Measurements from ENCODE around the gene MYD88. TPM values are rescaled to one million over a fixed set of nuclear protein-coding genes. Genes with fewer than 3 reads are reported as not detected.
A peak's percentile ranks its signal among the peaks of the same experiment; 100 is the strongest.

MYD88 gene
- total and polyA plus RNA-seq, 5 donors = 8.4 to 19.8 (median 12.7) TPM

GRCh38 chr3:38119821-38120692 is 18.4 kb upstream of the MYD88 start:
- WGBS = 91% methylated on average over 7 of the region's 7 CpGs
- ATAC-seq (no peak), DNase-seq (no peak)
- intact Hi-C loops (cut with DNase I) = loop anchor here in 3 of 4 donors (5.0 to 10.0 kb wide), 3 partner anchors 355 to 365 kb away; no protein-coding TSS in a partner anchor
- H3K27me3 ChIP-seq (ENCODE audit: control insufficient read depth, insufficient read depth) = no peaks in the 10 kb centered on the region
- no peaks in the 10 kb centered on the region for H3K9me3 ChIP-seq (ENCODE audit: control insufficient read depth, low read length)
- no peaks in the 10 kb centered on the region for H3K4me1 ChIP-seq (ENCODE audit: control insufficient read depth, insufficient read depth, low read length)
- H3K4me3 ChIP-seq (ENCODE audit: low read length) = no peak overlapping the region
- H3K27ac ChIP-seq (ENCODE audit: low read length) = no peak overlapping the region

DNA sequence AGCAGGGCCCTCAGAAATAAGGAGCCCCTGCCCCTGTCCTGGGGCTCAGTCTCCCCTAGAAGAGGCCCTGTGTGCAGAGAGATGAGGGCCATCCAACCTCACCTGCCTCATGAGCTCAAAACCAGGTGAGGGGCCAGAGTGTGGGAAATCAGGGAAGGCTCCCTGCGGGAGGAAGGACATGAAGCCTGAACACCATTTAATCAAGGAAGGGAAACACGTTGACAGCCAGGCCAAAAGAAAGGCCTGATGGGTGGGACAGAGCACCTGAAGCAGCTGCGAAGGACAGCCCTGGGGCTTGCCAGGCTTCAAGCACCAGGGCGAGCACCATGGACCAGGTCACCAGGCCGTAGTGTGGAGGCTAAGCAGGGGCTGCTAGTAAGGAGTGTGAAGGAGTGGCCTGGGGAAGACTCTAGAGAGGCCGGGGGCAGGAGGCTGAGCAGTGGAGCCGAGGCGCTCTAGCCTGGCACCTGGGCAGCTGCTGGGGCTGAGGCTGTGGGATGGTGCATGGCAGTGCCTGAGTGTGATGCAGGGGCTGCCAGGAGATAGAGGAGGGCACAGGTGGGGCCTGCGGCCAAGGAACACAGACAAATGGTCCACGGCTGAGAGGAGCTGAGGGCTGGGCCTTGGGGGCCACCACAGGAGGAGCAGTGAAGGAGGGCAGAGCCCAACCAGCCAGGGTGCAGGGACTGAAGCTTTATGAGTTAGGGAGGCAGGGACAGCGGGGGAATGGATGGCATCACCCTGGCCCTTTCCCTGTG is 17.6 kb upstream of the MYD88 start:
- no peaks in the 10 kb centered on the region for H3K4me1 ChIP-seq (ENCODE audit: control insufficient read depth, insufficient read depth, low read length)
- no peaks in the 10 kb centered on the region for H3K9me3 ChIP-seq (ENCODE audit: control insufficient read depth, low read length)
- no peaks in the 10 kb centered on the region for H3K27me3 ChIP-seq (ENCODE audit: control insufficient read depth, insufficient read depth)
- intact Hi-C loops (cut with DNase I) = no loop called here
- ATAC-seq = no peak
- 86% methylated on average over 11 of the region's 11 CpGs for WGBS
- no peak overlapping the region for H3K4me3 ChIP-seq (ENCODE audit: low read length)
- no peak overlapping the region for H3K27ac ChIP-seq (ENCODE audit: low read length)
- no peak for DNase-seq

DNA sequence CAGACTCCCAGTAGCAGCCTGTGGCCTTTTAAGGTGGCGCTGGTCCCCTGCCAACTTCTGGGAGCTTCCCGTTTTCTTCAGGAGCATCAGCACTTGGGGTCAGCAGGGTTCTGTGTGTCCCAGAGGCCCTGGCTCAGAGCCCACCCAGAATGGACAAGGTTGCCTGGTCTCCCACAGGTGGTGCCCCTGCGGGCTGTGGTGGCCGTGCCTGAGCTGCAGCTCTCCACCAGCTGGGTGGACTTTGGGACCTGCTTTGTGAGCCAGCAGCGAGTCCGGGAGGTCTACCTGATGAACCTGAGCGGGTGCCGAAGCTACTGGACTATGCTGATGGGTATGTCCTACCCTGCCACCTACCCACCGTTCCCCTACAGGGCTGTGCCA is 17.0 kb upstream of the MYD88 start:
- intact Hi-C loops (cut with DNase I) = no loop called here
- Histone ChIP-seq H3K9me3 (ENCODE audit: control insufficient read depth, low read length) (no peaks in the 10 kb centered on the region), H3K27ac (ENCODE audit: low read length) (no peak overlapping the region), H3K4me3 (ENCODE audit: low read length) (no peak overlapping the region), H3K4me1 (ENCODE audit: control insufficient read depth, insufficient read depth, low read length) (no peaks in the 10 kb centered on the region), H3K27me3 (ENCODE audit: control insufficient read depth, insufficient read depth) (no peaks in the 10 kb centered on the region)
- WGBS = 83% methylated on average over 9 of the region's 9 CpGs
- no peak for ATAC-seq
- DNase-seq = peak in 1 of 3 donors; percentile 45

- intact Hi-C loops (cut with DNase I) = no loop called here
- ATAC-seq = no peak
- Histone ChIP-seq H3K27ac (ENCODE audit: low read length) (no peak overlapping the region), H3K4me3 (ENCODE audit: low read length) (no peak overlapping the region), H3K27me3 (ENCODE audit: control insufficient read depth, insufficient read depth) (no peaks in the 10 kb centered on the region), H3K4me1 (ENCODE audit: control insufficient read depth, insufficient read depth, low read length) (no peaks in the 10 kb centered on the region), H3K9me3 (ENCODE audit: control insufficient read depth, low read length) (no peaks in the 10 kb centered on the region)
- 92% methylated on average over 13 of the region's 13 CpGs for WGBS
- DNase-seq = no peak
Measured at GRCh38 chr3:38121832-38122461, 16.5 kb upstream of the MYD88 start.

GRCh38 chr3:38122712-38123290 is 15.7 kb upstream of the MYD88 start:
- WGBS = 93% methylated on average over 9 of the region's 9 CpGs
- H3K4me1 ChIP-seq (ENCODE audit: control insufficient read depth, insufficient read depth, low read length) = no peaks in the 10 kb centered on the region
- intact Hi-C loops (cut with DNase I) = no loop called here
- DNase-seq (no peak), ATAC-seq (no peak)
- H3K9me3 ChIP-seq (ENCODE audit: control insufficient read depth, low read length) = no peaks in the 10 kb centered on the region
- no peak overlapping the region for H3K27ac ChIP-seq (ENCODE audit: low read length)
- no peak overlapping the region for H3K4me3 ChIP-seq (ENCODE audit: low read length)
- H3K27me3 ChIP-seq (ENCODE audit: control insufficient read depth, insufficient read depth) = no peaks in the 10 kb centered on the region

GRCh38 chr3:38124324-38125122 is 13.9 kb upstream of the MYD88 start:
- H3K4me1 ChIP-seq (ENCODE audit: control insufficient read depth, insufficient read depth, low read length) = no peaks in the 10 kb centered on the region
- H3K27ac ChIP-seq (ENCODE audit: low read length) = no peak overlapping the region
- no peak overlapping the region for H3K4me3 ChIP-seq (ENCODE audit: low read length)
- intact Hi-C loops (cut with DNase I) = no loop called here
- no peaks in the 10 kb centered on the region for H3K27me3 ChIP-seq (ENCODE audit: control insufficient read depth, insufficient read depth)
- WGBS = 81% methylated on average over 7 of the region's 7 CpGs
- DNase-seq (no peak), ATAC-seq (no peak)
- no peaks in the 10 kb centered on the region for H3K9me3 ChIP-seq (ENCODE audit: control insufficient read depth, low read length)

DNA sequence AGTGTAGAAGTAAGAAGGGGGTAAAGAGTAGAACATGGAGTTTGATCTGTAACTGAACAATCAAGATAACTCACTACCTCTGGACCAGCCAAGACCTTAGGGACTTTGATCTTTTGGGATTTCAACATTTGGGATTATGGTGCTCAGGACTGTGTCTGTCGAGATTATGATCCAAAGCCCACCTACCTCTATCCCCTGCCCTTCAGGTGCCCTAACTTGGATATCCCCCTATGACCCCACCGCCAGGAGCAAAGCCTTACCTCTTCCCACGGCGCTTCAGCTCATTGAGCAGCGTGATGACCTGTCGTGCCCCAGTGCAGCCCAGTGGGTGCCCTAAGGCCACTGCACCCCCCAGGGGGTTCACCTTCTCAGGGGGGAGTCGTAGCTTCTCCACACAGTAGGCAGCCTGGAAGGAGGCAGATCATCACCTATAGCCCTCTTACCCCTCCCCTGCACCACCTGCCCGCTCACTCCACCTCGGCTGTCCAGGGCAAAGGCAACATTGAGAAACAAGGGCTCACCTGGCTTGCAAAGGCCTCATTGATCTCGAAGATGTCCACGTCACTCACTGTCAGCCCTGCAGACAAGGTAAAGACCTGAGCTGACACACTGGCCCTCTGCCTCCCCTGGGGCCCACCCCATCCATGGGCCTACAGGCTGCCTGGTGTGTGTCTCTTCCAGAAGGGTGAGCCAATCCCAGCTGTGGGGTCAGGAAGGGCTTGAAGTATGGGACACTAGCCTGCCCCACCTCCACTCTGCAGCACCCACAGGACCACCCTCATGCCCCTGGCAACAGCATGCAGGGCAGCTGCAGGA is 12.9 kb upstream of the MYD88 start:
- ATAC-seq = no peak

DNA sequence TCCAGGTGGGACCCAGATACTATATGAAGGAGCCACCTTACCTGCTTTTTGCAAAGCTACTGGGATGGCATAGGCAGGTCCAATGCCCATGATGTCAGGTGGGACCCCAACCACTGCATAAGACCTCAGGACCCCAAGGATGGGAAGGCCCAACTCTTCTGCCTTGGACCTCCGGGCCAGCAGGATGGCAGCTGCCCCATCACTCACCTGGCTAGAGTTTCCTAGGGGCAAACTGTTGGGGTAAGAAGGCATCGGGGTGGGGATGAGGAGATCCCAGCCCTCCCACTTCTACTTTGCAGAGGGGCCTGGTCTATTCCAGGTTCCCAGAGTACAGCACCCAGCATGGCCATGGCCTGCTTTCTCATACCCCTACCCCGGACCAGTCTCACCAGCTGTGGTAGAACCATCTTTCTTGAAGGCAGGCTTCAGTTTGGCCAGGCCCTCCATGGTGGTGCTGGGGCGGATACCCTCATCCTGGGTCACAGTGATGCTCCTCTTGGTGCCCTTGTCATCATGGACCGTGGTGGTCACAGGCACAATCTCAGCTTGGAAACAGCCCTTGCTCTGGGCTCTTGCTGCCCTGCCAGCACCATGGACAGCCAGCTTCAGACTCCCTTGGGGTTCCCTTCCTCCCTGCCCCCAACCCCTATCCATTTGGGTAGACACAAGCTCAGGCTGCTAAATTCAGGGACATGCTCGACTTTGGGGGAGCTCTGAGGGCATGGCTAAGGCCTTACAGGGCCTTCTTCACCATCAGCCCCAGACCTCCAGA is 12.2 kb upstream of the MYD88 start:
- Histone ChIP-seq H3K9me3 (ENCODE audit: control insufficient read depth, low read length) (no peaks in the 10 kb centered on the region), H3K4me3 (ENCODE audit: low read length) (no peak overlapping the region), H3K27me3 (ENCODE audit: control insufficient read depth, insufficient read depth) (no peaks in the 10 kb centered on the region), H3K4me1 (ENCODE audit: control insufficient read depth, insufficient read depth, low read length) (peaks cover 5% of the 10 kb centered on the region), H3K27ac (ENCODE audit: low read length) (no peak overlapping the region)
- no peak for DNase-seq
- 92% methylated on average over 6 of the region's 6 CpGs for WGBS
- no peak for ATAC-seq
- intact Hi-C loops (cut with DNase I) = no loop called here

More for the DNA sequence above, 12.9 kb upstream of the MYD88 start:
- intact Hi-C loops (cut with DNase I) = no loop called here
- WGBS = 95% methylated on average over 11 of the region's 11 CpGs
- Histone ChIP-seq H3K4me1 (ENCODE audit: control insufficient read depth, insufficient read depth, low read length) (no peaks in the 10 kb centered on the region), H3K27ac (ENCODE audit: low read length) (no peak overlapping the region), H3K27me3 (ENCODE audit: control insufficient read depth, insufficient read depth) (no peaks in the 10 kb centered on the region), H3K4me3 (ENCODE audit: low read length) (no peak overlapping the region), H3K9me3 (ENCODE audit: control insufficient read depth, low read length) (no peaks in the 10 kb centered on the region)
- DNase-seq = no peak

- H3K4me1 ChIP-seq (ENCODE audit: control insufficient read depth, insufficient read depth, low read length) = peaks cover 6% of the 10 kb centered on the region
- no peaks in the 10 kb centered on the region for H3K27me3 ChIP-seq (ENCODE audit: control insufficient read depth, insufficient read depth)
- no peak overlapping the region for H3K4me3 ChIP-seq (ENCODE audit: low read length)
- ATAC-seq (no peak), DNase-seq (peak in 1 of 3 donors; percentile 33)
- 80% methylated on average over 4 of the region's 4 CpGs for WGBS
- peak overlapping the region; percentile 14 for H3K27ac ChIP-seq (ENCODE audit: low read length)
- no peaks in the 10 kb centered on the region for H3K9me3 ChIP-seq (ENCODE audit: control insufficient read depth, low read length)
- intact Hi-C loops (cut with DNase I) = no loop called here
Measured at GRCh38 chr3:38127611-38128302, 10.7 kb upstream of the MYD88 start.
